ENCODE results near the gene DENND6A. TPM values are rescaled to one million over a fixed set of nuclear protein-coding genes. Genes with fewer than 3 reads are reported as not detected.

DENND6A gene
- total and polyA plus RNA-seq, 12 donors, result 7.8 to 29.3 (median 19.0) TPM

DNA sequence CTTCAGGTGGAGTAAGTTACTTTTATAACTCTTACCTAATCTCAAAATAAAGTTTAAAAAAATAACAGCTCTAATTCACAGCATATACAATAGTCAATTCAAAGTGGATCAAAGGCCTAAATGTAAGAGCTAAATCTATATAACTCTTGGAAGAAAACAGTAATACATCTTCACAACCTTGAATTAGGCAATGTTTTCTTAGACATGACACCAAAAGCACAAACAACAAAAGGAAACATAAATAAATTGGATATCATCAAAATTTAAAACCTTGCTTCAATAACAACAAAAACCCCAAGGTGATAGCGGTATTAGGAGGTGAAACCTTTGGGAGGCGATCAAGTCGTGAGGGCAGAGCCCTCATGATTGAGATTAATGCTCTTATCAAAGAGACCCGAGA is 12.8 kb downstream of the DENND6A start:
- peaks cover 4 to 21% of the 10 kb centered on the region in 2 donors for H3K4me1 ChIP-seq (replicated peaks in 1 of 2)

DNA sequence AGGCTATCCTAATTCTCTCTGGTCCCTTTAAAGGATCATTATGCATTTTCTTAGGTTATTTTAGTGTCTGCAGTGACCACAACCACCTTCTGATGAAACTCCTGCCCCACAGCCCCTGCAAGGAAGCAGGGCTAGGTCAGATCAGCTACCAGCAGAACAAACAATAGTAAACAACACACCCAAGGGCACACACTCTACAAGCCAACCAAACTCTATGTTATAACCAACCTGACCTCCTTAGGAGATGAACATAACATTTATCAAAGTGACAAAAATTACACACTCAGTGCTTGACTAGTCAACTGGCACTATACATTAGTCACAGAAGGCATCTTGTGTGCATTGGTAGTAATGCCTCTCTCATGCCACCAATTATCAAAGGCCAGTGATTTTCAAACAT is 17.3 kb downstream of the DENND6A start:
- H3K27ac ChIP-seq, result no peak overlapping the region
- no peak for DNase-seq
- no peaks in the 10 kb centered on the region for H3K27me3 ChIP-seq
- H3K36me3 ChIP-seq (replicated peaks in 1 of 2), result no peaks in the 10 kb centered on the region
- TF ChIP-seq POLR2A (IDR thresholded peaks at IDR 0.05), result no peak
- TF ChIP-seq, protein P1, sequence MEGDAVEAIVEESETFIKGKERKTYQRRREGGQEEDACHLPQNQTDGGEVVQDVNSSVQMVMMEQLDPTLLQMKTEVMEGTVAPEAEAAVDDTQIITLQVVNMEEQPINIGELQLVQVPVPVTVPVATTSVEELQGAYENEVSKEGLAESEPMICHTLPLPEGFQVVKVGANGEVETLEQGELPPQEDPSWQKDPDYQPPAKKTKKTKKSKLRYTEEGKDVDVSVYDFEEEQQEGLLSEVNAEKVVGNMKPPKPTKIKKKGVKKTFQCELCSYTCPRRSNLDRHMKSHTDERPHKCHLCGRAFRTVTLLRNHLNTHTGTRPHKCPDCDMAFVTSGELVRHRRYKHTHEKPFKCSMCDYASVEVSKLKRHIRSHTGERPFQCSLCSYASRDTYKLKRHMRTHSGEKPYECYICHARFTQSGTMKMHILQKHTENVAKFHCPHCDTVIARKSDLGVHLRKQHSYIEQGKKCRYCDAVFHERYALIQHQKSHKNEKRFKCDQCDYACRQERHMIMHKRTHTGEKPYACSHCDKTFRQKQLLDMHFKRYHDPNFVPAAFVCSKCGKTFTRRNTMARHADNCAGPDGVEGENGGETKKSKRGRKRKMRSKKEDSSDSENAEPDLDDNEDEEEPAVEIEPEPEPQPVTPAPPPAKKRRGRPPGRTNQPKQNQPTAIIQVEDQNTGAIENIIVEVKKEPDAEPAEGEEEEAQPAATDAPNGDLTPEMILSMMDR (IDR thresholded peaks at IDR 0.05), result no peak
- H3K9me3 ChIP-seq (replicated peaks in 1 of 3), result no peaks in the 10 kb centered on the region
- H3K4me3 ChIP-seq, result no peak overlapping the region
- intact Hi-C loops (cut with DNase I), result loop anchor here in 1 of 2 donors (10.0 kb wide), 1 partner anchor 51 kb away; no protein-coding TSS in a partner anchor
- peaks cover 4 to 27% of the 10 kb centered on the region in 2 donors for H3K4me1 ChIP-seq (replicated peaks in 1 of 2)

More for the DNA sequence above, 12.8 kb downstream of the DENND6A start:
- Histone ChIP-seq H3K9me3 (replicated peaks in 1 of 3) (no peaks in the 10 kb centered on the region), H3K4me3 (no peak overlapping the region), H3K27ac (no peak overlapping the region), H3K36me3 (replicated peaks in 1 of 2) (no peaks in the 10 kb centered on the region), H3K27me3 (no peaks in the 10 kb centered on the region)
- 85 to 91% (median 90%) methylated on average over 4 of the region's 4 CpGs for WGBS, 4 donors
- no peak for DNase-seq
- TF ChIP-seq, protein P1 (IDR thresholded peaks at IDR 0.05), result no peak
- TF ChIP-seq POLR2A (IDR thresholded peaks at IDR 0.05), result no peak
- intact Hi-C loops (cut with DNase I), result no loop called here

DNA sequence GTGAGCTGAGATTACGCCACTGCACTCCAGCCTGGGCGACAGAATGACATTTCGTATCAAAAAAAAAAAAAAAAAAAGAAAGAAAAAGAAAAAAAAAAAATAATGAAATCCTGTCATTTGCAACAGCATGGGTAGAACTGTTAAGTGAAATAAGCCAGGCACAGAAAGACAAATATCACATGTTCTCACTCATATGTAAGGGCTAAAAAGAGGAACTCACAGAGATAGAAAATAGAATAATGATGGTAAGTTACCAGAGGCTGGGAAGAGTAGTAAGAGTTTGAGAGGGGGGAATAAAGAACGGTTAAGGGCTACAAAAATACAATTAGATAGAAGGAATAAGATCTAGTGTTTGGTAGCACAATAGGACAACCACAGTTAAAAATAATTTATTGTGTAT is 19.7 kb downstream of the DENND6A start:
- Histone ChIP-seq H3K9me3 (replicated peaks in 1 of 3) (no peaks in the 10 kb centered on the region), H3K4me3 (no peak overlapping the region), H3K27ac (no peak overlapping the region), H3K4me1 (replicated peaks in 1 of 2) (peaks cover 0 to 17% of the 10 kb centered on the region in 2 donors), H3K27me3 (no peaks in the 10 kb centered on the region), H3K36me3 (replicated peaks in 1 of 2) (peaks cover 0 to 8% of the 10 kb centered on the region in 2 donors)
- TF ChIP-seq POLR2A (IDR thresholded peaks at IDR 0.05), result no peak
- TF ChIP-seq, protein P1 (IDR thresholded peaks at IDR 0.05), result no peak
- no peak for DNase-seq
- intact Hi-C loops (cut with DNase I), result loop anchor here in 1 of 2 donors (10.0 kb wide), 1 partner anchor 48 kb away; no protein-coding TSS in a partner anchor
- 71 to 86% (median 80%) methylated on average over 4 of the region's 4 CpGs for WGBS, 4 donors

DNA sequence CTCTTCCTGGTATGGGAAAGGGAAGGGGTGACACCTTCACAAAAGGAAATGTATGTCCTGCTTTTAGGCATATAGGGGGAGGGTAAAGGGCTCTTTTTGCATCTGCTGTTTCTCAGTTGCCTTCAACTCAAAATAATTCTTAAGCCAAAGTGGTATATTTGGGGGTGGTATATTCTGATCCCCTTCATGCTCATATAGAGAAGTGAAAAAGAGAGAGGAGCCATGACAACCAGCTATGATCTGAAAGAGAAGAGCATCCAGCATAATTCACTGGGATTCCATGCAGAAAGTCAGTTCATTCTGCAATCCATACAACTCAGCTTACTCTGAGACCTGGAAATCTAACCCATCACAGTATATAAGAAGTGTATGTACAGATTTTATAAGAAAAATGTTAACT is 22.3 kb downstream of the DENND6A start:
- intact Hi-C loops (cut with DNase I), result loop anchor here in 1 of 2 donors (10.0 kb wide), 1 partner anchor 46 kb away; no protein-coding TSS in a partner anchor
- DNase-seq, result no peak
- no peak overlapping the region for H3K4me3 ChIP-seq
- no peaks in the 10 kb centered on the region for H3K27me3 ChIP-seq
- H3K27ac ChIP-seq, result no peak overlapping the region
- no peaks in the 10 kb centered on the region for H3K9me3 ChIP-seq (replicated peaks in 1 of 3)
- H3K4me1 ChIP-seq (replicated peaks in 1 of 2), result peaks cover 0 to 15% of the 10 kb centered on the region in 2 donors
- peaks cover 0 to 9% of the 10 kb centered on the region in 2 donors for H3K36me3 ChIP-seq (replicated peaks in 1 of 2)
- TF ChIP-seq POLR2A (IDR thresholded peaks at IDR 0.05), result no peak
- TF ChIP-seq, protein P1 (IDR thresholded peaks at IDR 0.05), result no peak

Measured in adrenal gland (tissue), 12 donors.